Stimulated activated CD4-positive, alpha-beta T cell treated with anti-CD3 and anti-CD28 coated beads, TNF-alpha, amount 100 ng/mL, for 4 hours (primary cell): ENCODE data around the gene FAM209B.
"Not testable (repeated sequence)": the region's sequence is repeated elsewhere in the genome, so short reads cannot be mapped to it uniquely, and the experiment has no call there.

ENCODE experiments used
- DNase-seq, 3 experiments: peaks; one replicate each; pipeline ENCODE4 v3.0.0-alpha.2; 2020; ENCODE audit warnings: low read depth in 3 of 3

FAM209B gene, protein sequence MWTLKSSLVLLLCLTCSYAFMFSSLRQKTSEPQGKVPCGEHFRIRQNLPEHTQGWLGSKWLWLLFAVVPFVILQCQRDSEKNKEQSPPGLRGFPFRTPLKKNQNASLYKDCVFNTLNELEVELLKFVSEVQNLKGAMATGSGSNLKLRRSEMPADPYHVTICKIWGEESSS

DNA sequence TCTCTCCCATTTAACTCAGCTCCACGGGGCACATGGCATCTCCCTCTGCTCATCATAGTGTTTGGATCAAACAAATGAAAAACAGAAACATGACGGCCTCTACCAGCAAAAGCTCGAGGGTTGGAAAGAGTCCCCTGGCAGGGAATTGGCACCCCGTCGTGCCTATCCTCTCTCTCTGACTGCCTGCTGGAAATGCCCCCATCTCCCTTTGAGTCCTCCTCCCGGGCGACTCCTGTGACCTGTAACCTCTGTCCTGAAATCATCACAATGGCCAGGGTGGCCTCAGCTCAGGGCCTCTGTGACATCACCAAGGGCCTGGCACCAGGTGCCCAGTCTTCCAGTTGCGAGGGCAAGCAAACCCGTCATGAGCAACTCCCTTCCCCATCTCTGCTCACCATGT, at the start of gene FAM209B:
Gene FAM209B, plus strand, starts transcription at position 301 of the 400 bp plus-strand sequence. Its CDS starts 96 bp downstream, at position 397.
- DNase-seq = not testable (repeated sequence)

DNA sequence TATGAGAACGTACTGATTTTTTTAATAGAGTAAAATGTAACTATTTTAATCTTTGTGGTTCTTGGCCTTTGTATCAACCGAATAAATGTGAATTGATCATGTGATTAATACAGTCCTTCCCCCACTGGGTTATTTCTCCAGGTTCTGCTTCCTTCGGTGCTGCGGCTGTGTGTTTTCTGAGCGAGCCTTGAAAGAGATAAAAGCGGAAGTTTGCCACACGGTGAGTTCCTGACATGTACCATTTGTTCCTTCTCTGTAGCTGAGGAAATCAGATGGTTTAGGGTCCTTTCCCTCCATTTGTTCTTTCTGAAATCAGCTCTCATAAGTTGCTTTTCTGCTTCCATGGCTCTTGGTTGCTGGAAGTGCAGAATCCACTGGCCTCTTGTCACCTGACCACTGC, 49.1 kb upstream of the FAM209B start:
- DNase-seq = no peak

DNA sequence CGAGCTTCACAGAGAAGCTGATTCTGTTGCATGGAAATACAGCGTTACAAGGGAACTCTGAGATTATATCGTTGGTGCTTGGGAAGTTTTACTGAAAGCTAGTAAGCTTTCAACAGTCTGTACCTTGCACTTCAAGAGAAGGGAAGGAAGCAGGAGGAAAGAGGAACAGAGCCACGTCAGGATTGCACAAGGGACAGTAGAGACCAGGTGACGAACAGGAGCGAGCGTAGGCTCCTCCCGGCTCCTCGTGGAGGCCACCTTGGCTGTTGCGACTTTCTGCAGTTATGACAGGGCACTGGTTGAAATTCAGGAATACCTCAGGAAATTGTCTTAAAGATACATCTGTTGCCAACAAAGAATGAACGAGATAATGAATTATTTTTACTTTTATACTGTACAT, 45.8 kb upstream of the FAM209B start:
- DNase-seq = no peak

DNA sequence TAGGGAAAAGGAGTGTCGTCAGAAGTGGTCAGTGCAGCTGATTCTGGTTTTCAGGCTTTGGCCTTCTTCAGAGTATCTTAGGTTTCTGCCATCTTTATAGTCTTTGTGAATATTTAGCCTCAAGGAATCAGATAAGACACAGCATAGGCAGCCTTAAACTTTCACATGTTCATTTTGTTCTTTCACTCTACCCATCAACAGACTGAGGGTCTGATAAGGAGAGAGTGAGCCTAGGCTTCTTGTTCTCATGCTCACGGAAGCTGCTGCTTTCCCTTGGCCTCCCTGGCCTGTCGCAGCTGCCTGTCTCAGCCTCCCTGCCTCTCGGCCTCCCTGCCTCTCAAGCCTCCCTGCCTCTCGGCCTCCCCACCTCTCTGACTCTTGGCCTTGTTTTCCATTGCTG, 44.5 kb upstream of the FAM209B start:
- no peak for DNase-seq

DNA sequence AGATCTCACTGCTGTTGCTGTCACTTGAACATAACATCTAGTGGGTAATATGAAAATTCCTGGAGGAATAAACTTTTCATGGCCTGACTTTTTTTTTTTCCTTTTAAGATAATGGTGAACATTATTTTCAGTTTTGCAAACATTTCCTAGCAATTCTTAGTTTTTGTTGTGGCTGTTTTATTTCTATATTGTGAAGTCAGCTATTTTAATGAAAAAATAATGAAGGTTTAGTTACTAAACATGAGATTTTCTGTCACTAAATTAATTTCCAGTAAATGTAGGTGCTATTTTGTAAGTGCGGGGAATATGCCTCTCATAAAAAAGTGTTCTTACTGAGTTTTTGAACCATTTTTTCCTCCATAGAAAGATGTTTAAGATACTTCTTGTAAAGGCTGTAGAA, 31.9 kb upstream of the FAM209B start:
- DNase-seq = no peak

DNA sequence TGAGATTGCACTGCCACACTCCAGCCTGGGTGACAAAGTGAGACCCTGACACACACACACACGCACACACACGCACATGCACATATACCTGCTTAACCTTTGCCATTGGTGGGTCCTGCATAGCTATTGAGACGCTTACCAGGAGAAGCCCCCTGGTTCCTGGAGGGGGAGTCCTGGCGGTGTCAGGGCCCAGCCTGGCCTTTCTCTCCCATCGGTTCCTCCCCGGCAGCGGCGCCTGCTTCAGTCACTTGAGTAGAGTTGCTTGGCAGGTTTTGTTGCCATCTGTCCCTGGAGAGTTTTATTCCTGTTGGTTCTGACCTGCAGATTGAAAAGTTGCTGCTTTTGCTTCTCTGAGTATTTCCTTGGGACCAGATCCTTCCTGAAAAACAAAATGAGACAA, 29.1 kb upstream of the FAM209B start:
- DNase-seq = no peak

DNA sequence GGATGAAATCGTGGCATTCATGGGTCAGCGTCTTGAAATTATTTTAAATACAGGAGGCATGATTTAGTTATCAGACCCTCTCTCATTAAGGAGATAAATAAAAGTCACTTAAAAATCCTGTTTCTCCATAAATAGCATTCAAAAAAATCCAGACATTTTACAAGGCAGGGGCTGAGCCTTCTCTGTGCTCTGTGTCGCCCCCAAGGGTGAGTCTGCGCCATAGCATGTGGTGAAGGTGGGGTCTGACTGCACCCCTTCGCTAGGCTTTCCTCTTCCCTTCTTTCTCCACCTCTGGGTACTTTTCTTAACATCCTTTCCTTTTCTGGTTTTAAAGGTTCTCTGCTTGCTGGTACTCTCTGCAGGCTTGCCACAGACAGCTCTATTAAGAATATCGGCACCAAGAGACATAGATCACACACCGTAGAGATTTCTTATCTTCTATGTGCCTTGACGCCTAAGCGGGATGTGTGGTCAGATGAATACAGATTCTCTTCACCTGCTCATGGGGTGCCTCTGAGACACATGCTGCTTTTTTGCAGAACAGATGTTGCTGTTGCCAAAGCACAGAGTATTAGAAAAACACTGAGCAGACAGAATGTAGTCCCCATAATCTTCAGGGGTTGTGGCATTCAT, 28.6 kb upstream of the FAM209B start:
- DNase-seq = no peak

DNA sequence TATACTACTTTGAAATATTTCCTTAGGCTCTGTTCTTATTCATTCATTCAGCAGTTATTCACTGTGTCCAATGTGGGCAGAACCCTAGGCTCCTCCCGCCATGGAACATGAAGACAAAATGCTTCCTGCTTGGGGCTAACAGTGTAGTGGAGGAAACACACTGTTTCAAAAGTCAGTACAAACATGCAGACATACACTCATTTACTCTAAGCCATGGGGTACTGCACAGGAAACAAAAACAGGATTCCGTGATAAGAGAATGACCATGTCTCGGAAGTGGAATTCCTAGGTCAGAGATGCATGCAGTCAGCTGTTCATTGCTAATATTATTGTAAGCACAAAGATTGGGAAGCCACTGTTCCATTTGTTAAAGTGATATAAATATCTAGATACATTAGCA, 26.9 kb upstream of the FAM209B start:
- DNase-seq = no peak

DNA sequence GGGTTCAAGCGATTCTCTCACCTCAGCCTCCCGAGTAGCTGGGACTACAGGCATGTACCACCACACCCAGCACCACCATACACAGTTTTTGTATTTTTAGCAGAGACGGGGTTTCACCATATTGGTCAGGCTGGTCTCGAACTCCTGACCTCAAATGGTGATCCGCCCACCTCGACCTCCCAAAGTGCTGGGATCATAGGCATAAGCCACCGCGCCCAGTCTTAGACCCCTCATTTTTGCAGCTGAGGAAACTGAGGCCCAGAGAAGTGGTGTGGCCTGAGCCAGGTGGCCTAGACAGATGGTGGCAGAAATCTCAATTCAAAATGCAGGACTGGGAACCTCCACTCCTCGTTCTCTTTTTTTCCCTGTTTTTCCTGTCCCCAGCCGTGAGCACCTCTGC, 21.1 kb upstream of the FAM209B start:
- no peak for DNase-seq

DNA sequence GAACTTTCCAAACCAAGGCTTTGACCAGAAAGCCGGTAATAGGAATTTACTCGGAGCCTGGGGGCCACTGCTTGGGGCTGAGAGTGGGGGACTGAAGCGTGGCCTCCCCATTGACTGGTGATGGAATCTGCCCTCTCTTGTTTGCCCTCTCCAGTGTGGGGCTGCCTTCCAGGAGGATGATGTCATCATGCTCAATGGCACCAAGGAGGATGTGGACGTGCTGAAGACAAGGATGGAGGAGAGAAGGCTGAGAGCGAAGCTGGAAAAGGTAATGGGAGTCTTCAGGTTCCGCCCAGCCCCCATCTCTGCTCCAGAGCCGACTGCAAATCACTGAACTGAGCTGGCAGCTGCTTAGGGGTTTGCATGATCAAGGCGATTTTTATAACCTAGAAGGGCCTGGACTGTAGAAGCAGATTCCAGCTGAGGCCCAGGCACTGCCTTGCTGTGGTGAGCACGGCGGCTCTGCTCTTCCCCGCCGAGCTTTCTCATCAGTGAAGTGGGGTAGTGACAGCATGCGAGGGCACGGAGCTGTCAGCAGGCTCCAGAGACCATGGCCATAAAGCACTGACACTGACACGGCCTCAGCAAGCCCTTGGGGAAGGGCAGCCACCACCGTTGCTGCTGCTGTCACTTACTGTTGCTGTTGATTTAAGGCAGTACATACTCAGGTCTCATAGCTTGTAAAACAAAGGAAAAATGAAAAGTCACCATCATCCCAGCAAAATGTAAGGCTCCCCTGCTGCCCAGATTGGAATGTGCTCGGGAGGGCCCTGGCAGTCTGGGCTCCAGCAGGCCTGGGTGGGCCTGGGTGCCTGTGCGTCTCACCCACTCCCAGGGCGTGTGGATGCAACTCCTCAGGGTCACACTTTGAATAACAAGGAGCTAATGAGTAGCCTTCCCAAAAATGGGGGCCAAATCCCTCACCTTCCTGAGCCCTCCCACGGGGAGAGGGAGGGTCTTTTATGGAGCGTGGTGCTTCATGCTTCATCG, 19.6 kb upstream of the FAM209B start:
- DNase-seq = no peak

DNA sequence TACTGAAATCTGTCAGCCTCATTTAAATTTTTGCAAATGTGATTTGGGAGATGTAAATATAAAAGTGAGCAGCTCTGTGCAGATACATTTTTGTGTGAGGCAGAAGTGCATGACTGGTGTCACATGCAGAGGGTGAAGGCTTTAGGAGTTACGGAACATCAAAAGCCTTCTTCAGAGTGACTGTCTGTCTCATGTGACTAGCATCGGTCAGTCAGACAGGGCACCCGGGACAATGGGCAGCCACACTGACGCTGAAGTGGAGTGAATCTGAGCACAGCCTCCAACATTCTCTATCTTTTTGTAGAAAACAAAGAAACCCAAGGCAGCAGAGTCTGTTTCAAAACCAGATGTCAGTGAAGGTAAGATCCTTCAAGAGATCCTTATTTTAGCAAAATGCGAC, 16.4 kb upstream of the FAM209B start:
- no peak for DNase-seq

DNA sequence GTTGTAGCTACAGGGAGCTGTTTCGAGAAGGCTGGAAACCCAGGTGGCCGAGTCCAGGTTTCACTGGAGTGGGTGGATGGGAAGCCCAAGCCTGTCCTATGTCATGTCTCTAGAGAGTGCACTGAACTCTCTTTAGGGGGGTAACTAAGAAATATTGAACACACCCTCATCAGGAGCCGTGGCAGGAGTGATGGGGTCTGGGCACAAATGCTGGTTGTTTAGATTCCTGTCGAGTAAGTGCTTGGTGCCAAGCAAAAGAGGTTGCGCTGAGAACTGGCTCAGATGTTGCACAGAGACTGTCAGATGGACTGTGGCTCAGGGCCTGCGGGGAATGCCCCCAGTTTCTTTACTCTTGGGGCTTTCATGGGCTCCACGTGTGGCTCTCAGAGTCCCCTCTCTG, 15.8 kb upstream of the FAM209B start:
- no peak for DNase-seq

DNA sequence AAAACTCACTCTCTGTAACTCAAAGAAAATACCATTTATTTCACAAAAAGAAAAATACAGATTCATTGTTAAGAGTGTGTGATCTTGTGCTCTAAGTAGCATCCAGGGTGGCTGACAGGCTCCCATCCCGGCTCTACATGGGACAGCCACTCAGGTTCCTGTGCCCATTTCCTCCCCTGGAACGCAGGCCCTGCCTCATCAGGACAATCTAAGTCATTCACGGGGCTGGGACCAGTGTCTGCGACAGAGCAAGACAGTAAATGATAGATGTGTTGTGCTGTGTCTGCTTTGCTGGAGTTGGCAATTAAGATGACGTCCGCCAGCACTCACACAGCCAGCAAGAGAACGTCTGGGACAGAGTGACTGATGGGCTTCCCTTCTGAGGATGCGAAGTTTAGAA, 15.4 kb upstream of the FAM209B start:
- DNase-seq = no peak

DNA sequence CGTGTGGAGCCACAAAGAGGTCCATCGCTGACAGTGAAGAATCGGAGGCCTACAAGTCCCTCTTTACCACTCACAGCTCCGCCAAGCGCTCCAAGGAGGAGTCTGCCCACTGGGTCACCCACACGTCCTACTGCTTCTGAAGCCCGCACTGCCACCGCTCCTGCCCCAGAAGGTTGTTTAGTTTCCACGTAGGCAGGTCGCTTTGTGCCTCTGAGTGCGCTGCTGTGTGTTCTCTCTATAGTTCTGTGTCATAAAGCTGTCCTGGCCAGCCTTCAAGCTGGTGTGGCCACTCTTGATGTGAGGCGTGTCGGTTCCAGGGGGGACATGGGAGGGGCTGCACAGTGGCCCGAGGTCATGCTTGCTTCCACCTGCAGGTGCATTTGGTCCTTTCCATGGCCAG, 14.9 kb upstream of the FAM209B start:
- DNase-seq = no peak

DNA sequence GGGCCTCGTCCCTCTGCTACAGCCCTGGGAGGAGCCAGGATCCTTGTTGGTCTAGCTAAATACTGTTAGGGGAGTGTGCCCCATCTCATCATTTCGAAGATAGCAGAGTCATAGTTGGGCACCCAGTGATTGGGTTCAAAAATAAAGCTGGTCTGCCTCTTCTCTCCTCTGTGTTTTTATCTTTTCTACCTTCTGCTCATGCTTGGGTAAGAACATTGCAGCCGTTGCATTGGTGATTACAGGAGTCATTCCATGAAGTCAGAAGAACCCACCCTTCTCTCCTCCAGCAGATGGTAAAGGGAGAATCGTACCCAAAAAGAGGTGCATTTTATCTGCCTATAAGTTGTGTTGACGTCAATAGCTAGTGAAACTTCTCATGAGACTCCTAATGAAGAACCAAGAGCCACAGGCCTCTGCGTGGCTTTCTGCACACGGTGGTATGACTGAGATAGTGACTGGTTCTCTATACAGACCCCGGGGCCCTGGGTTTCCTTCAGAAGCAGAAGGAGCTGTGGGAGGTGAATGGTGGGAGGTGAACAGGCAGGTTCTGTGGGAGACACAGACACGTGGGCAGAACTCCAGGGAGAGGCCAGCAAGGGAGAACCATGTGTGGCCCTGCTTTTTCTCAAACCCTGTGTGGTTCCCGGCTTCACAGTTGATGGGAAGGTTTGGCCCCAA, 14.2 kb upstream of the FAM209B start:
- no peak for DNase-seq

DNA sequence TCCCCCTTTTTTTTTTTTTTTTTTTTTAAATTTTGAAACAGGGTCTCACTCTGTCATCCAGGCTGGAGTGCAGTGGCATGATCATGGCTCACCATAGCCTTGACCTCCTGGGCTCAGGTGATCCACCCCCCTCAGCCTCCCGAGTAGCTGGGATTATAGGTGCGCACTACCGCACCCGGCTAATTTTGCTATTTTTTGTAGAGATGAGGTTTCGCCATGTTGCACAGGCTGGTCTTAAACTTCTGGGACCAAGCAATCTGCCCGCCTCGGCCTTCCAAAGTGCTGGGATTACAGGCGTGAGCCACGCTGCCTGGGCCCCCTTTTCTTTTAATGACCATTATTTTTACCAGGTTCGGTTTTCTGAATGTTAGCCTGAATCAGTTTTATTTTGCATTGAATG, 13.5 kb upstream of the FAM209B start:
- DNase-seq = no peak

DNA sequence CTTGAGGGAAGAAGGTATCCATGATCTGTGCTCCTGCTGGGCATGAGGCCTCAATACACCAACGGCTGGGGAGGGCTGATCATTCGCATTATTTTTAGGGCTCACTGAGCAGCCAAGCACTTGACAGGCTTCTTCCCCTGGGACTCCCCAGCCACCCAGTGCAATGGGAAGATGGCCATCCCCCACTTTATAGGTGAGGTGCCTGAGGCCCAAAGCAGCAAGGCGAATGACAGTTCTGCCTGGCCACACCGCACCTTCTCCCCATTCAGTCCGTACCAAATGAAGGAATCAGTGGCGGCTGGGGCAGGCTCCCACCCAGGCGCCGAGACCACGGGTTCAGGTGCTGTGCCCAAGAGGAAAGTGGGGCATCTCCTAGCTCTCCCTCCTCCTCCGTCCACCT, 12.9 kb upstream of the FAM209B start:
- DNase-seq = no peak

DNA sequence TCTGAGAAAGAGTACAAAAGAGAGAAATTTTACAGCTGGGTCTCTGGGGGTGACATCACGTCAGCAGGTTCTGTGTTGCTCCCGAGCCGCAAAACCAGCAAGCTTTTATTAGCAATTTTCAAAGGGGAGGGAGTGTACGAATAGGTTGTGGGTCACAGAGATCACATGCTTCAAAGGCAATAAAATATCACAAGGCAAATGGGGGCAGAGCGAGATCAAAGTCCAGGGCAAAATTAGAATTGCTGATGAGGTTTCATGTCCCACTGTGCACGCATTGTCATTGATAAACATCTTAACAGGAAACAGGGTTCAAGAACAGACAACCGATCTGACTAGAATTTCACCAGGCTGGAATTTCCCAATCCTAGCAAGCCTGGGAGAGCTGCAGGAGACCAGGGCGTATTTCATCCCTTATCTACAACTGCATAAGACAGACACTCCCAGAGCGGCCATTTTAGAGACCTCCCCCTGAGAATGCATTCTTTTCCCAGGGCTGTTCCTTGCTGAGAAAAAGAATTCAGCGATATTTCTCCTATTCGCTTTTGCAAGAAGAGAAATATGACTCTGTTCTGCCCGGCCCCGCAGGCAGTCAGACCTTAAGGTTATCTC, 12.2 kb upstream of the FAM209B start:
- DNase-seq = not testable (repeated sequence)

DNA sequence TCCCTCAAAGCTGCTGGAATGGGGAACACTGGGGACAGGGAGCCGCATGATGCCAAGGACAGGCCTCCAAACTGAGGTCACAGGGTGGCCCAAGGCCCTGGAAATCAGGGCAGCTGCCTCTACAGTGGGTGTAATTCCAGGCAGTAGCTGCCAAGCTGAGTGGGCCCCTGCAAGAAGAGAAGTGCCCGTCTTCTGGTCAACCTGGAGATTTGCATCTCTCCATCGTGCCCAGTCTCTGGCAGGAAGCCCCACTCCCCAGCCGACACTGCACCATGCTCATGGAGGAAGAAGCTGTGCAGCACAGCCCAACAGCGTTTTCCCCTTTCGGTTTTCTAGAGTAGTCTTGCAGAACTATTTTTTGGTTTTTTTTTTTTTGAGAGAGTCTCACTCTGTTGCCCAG, 10.7 kb upstream of the FAM209B start:
- DNase-seq = no peak

DNA sequence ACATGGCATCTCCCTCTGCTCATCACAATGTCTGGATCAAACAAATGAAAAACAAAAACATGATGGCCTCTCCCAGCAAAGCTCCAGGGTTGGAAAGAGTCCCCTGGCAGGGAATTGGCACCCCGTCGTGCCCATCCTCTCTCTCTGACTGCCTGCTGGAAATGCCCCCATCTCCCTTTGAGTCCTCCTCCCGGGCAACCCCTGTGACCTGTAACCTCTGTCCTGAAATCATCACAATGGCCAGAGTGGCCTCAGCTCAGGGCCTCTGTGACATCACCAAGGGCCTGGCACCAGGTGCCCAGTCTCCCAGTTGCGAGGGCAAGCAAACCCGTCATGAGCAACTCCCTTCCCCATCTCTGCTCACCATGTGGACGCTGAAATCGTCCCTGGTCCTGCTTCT, 8.6 kb upstream of the FAM209B start, which contains the start of gene FAM209A:
Gene FAM209A, plus strand, starts transcription at position 301 of the 400 bp plus-strand sequence. Its CDS starts 65 bp downstream, at position 366.
- not testable (repeated sequence) for DNase-seq

DNA sequence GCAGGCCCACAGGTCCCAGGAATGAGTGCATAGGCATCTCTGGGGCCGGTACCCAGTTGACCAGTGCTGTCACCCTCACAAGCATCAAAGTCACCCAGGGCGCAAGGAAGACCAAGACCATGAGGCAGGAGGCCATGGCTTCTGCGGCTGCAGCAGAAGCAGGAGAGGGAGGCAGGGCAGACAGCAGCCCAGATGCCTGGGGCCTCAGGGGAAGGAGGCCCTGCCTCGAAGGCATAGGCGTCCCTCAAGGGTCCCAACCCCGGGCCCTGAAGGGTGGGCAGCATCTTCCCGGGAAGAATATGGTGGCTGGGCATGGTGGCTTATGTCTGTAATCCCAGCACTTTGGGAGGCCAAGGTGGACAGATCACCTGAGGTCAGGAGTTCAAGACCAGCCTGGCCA, 5.5 kb upstream of the FAM209B start:
- DNase-seq = no peak

DNA sequence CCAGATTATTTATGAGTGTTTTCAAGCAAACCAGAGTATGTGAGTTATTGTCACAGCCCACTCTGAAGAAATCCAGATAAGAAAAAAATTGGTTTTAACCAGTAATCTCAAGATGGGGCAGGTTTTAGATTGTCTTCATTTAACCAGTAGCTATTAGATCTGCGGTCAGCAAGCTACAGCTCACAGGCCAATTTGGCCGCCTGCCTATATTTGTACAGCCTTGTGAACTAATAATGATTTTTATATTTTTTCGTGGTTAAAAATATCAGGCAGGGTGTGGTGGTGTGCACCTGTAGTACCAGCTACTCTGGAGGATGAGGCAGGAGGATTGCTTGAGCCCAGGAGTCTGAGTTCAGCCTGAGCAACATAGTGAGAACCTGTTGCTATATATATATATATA, 5.0 kb downstream of the FAM209B start:
- no peak for DNase-seq
